Epithelial cell of proximal tubule (primary cell): ENCODE measurements around the gene TRABD2A. TPM values are rescaled to one million over a fixed set of nuclear protein-coding genes. Genes with fewer than 3 reads are reported as not detected.

Experiments
- DNase-seq: peaks from one replicate; pipeline ENCODE4 v3.0.0-alpha.2; 2011; ENCODE audit warnings: low read depth
- H3K4me3 ChIP-seq: 2 replicates; pipeline ENCODE4 v1.5.1; 2011; ENCODE audit warnings: low read depth, mild to moderate bottlenecking, low read length
- total RNA-seq: library from RNA; depleted of rRNA; stranded (reverse); fragments of >200 nt; gene quantifications from 2 replicates; pipeline ENCODE4 v1.2.3, GENCODE V29; 2015
- TF ChIP-seq, protein P1 (sequence below): conservative IDR thresholded peaks from 2 replicates; pipeline ENCODE4 v1.5.1; 2012; ENCODE audit warnings: low read depth, mild to moderate bottlenecking, low read length

Gene TRABD2A
- total RNA-seq, 1 donor from 2014 or later = 0.58 TPM

DNA sequence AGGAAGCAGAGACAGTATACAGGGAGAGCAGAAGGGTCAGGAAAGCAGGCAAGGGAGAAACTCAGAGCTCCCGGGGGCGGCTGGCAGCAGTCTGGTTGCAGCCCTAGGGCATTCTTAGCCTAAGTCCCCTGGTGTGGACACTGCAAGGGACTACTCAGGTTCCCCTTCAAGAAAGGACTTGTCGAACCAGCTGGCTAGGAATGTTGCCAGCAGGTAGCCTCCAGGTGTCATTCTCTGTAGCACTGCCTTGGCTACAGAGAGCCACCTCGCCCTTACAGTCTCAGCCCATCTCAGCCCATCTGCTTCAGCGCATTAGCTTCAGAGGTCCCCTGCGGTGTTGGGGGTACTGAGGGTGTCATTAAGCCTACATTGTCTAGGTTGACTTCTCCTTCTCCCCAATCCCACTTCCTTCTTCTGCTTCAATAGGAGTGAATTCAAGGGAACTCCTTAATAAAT, 13.3 kb upstream of the TRABD2A start:
- TF ChIP-seq, protein P1, sequence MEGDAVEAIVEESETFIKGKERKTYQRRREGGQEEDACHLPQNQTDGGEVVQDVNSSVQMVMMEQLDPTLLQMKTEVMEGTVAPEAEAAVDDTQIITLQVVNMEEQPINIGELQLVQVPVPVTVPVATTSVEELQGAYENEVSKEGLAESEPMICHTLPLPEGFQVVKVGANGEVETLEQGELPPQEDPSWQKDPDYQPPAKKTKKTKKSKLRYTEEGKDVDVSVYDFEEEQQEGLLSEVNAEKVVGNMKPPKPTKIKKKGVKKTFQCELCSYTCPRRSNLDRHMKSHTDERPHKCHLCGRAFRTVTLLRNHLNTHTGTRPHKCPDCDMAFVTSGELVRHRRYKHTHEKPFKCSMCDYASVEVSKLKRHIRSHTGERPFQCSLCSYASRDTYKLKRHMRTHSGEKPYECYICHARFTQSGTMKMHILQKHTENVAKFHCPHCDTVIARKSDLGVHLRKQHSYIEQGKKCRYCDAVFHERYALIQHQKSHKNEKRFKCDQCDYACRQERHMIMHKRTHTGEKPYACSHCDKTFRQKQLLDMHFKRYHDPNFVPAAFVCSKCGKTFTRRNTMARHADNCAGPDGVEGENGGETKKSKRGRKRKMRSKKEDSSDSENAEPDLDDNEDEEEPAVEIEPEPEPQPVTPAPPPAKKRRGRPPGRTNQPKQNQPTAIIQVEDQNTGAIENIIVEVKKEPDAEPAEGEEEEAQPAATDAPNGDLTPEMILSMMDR = no peak
- no peak for DNase-seq
- no peak overlapping the region for H3K4me3 ChIP-seq

DNA sequence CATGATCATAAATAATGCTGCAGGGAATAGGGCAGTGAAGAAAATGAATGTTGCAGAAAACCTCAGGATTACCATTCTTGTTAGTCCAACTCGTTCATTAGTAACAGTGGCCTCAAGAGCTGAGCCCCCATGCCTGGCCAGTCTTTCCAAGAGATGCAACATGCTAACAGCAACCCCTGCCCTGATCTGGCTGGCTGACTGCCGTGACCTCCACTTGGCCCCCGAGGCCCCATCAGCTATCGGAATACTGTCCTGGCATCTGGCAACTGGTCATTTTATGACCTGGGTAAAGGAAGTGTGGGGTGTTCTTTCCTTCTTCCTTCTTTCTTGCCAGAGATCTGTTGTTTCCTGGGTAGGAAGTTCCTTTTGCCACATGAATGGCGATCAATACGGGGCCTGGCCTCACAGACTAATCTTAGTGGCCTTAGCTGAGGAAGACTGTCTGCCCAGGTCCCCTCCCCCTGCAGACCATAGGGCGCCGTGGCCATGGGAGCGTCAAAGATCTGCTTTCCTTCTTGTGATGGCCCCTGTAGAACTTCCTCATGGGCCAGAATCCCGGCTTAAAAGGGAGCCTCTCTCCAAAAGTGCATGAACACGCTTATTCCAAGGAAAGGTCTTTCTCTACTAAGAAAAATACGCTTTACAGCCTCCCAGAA, 10.6 kb upstream of the TRABD2A start:
- H3K4me3 ChIP-seq = no peak overlapping the region
- TF ChIP-seq, protein P1 = no peak
- DNase-seq = no peak

DNA sequence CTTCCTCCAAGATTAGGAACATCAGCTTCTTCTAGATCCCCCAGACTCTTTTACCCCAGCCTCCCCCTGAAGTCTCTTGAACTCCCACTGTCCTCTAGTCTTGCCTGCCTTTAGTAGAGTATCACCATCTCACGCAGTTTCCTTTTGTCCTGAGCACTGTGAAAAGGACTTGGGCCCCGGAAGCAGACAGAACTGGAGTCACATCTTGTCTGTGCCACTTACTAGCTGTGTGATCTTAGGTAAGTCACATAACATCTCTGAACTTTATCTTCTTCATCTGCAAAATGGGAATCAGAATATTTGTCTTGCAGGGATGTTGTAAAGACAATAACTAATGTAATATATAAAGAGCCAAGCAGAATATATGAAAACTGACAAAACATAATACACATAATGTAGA, 8.4 kb upstream of the TRABD2A start:
- no peak for DNase-seq
- TF ChIP-seq, protein P1 = no peak
- no peak overlapping the region for H3K4me3 ChIP-seq

DNA sequence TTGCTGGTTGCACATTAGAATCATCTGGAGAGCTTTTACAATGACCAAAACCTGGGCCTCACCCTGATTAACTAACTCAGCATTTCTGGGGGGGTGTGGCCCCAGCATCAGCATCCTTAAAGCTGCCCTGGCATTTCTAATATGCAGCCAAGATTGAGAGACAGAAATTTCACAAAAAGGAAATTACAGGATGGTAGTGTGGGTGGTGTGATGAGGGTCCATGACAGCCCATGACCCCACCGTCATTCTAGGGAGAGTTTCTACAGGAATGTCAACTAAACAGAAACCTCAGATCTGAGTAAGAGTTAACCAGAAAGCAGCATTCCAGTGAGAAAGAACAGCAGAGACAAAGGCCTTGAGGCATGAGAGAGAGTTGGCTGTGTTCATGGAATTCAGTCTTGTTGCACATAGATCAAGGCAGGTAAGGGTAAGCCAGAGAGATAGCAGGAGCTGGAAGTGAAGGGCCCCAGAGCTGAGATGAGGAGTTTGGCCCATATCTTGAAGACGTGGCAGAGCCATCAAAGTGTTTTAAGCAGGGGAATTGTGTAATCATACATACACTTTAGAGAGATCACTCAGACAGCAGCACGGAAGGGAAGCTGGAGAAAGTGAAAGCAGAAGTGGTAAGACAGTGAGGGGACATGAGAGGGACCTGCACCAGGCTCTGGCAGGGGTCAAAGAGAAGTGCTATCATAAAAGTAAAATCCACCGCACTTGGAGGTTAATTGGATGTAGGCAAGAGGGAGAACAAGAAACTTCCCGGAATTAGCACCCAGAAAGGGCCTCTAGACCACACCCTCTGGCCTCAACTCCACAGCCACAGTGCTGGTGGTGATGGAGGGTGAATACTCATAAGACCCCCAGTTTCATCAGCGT, 7.8 kb upstream of the TRABD2A start:
- H3K4me3 ChIP-seq = peak overlapping the region; percentile 15
- DNase-seq = no peak
- TF ChIP-seq, protein P1 = no peak

DNA sequence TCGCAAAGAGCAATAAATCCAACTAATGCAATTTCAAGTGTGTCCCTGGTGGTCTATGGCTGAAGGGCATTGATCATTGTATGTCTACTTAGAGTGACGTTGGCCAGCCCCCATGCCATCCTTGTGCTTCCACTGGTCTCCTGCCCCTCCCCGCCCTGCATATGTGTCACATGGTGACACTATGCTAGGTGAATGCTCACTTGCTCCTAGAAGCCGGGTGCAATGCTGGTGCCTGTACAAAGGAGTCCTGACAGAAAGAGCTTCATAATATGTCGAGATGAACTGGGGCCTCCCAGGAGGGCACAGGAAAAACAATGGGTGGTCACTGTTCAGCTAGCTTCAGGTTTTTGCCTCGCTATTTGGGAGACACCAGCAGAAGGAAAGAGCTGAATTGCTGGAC, 5.9 kb upstream of the TRABD2A start:
- TF ChIP-seq, protein P1 = no peak
- no peak for DNase-seq

DNA sequence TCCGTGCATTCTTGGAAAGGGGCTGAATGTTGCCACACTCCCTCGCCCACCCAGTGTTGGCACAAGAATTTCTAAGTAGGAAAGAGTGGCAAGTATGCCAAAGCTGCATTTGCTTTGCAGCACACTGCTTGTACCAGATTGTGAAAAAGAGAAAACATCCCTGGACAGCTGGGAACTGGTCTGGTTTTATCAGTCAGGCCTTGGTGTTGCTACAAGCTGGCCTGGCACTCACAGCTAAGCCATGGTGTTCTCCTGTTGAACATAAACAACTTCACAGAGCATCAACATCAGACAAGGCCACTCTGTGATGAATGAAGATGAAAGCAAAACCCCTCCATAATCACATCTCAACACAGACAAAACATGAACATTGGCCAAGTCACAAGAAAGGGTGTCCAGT, 4.2 kb upstream of the TRABD2A start:
- TF ChIP-seq, protein P1 = no peak
- H3K4me3 ChIP-seq = no peak overlapping the region
- DNase-seq = no peak

More for the DNA sequence above, 5.9 kb upstream of the TRABD2A start:
- H3K4me3 ChIP-seq = no peak overlapping the region
